22Rv1 (cell line): ENCODE measurements around the gene CCSER1.

ENCODE experiments used
- H3K27ac ChIP-seq: fragments of 450-650 bp; 2 replicates; pipeline ENCODE4 v1.5.1; 2017
- CTCF ChIP-seq: fragments of 450-650 bp; IDR thresholded peaks from 2 replicates; pipeline ENCODE4 v1.5.1; 2017; ENCODE audit warnings: mild to moderate bottlenecking
- ZFX ChIP-seq: fragments of 450-650 bp; IDR thresholded peaks from 2 replicates; pipeline ENCODE4 v1.6.1; 2017; ENCODE audit warnings: antibody characterized with exemption, borderline replicate concordance

CCSER1 gene

GRCh38 chr4:91268913-91269312 is 1141.7 kb downstream of the CCSER1 start:
- H3K27ac ChIP-seq: no peak overlapping the region
- no peak for TF ChIP-seq CTCF
- no peak for TF ChIP-seq ZFX

GRCh38 chr4:91279899-91280298 is 1152.7 kb downstream of the CCSER1 start:
- no peak for TF ChIP-seq ZFX
- no peak for TF ChIP-seq CTCF
- no peak overlapping the region for H3K27ac ChIP-seq

- H3K27ac ChIP-seq: no peak overlapping the region
- TF ChIP-seq ZFX: no peak
- TF ChIP-seq CTCF: no peak
Observed at GRCh38 chr4:91280551-91281290, 1153.5 kb downstream of the CCSER1 start.

GRCh38 chr4:91282217-91282616 is 1155.0 kb downstream of the CCSER1 start:
- H3K27ac ChIP-seq: no peak overlapping the region
- TF ChIP-seq CTCF (no peak), ZFX (no peak)

- no peak for TF ChIP-seq ZFX
- no peak for TF ChIP-seq CTCF
- no peak overlapping the region for H3K27ac ChIP-seq
Observed at GRCh38 chr4:91283726-91284230, 1156.6 kb downstream of the CCSER1 start.

GRCh38 chr4:91284480-91284879 is 1157.3 kb downstream of the CCSER1 start:
- no peak overlapping the region for H3K27ac ChIP-seq
- TF ChIP-seq ZFX (no peak), CTCF (no peak)

GRCh38 chr4:91285487-91285886 is 1158.3 kb downstream of the CCSER1 start:
- no peak for TF ChIP-seq ZFX
- no peak for TF ChIP-seq CTCF
- no peak overlapping the region for H3K27ac ChIP-seq
